Cerebellar cortex (tissue), 1 donor: ENCODE data around the gene FIBP.

Source experiments
- DNase-seq: peaks from one replicate; pipeline ENCODE4 v3.0.0-alpha.2; 2015; ENCODE audit warnings: low spot score

Gene FIBP

DNA sequence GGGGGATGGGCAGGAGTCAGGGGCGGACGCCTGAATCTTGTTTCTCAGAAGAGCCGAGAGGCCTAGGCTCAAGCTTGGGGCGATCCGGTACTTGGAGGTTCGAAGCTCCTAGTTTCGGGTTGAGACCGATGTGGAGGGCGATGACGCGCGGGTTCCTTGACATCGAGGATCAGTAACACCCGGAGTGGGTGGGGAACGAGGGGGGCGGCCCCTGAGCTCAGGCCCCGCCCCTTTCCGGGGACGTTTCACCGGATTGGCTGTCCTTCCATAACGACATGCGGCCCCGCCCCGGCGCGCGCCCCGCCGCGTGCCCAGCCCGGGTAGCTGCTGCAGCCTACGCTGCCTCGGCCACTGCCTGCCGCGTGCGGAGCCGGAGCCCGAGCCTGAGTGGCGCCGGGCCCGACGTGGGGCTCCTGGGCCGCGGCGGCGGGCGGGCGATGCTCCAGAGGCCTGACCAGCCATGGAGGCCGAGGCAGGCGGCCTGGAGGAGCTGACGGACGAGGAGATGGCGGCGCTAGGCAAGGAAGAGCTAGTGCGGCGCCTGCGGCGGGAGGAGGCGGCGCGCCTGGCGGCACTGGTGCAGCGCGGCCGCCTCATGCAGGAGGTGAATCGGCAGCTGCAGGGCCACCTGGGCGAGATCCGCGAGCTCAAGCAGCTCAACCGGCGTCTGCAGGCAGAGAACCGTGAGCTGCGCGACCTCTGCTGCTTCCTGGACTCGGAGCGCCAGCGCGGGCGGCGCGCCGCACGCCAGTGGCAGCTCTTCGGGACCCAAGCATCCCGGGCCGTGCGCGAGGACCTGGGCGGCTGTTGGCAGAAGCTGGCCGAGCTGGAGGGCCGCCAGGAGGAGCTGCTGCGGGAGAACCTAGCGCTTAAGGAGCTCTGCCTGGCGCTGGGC, 2.3 kb upstream of the FIBP start, which contains the start of gene CCDC85B:
CCDC85B (plus strand) TSS at position 350 of the 895 bp plus-strand sequence; CDS start at position 461, 111 bp downstream.
- DNase-seq, result peak; percentile 97

- DNase-seq, result no peak
Measured at GRCh38 chr11:65887723-65888162, 528 bp downstream of the FIBP start.

- DNase-seq, result no peak
Measured at GRCh38 chr11:65886826-65887722, 1.2 kb downstream of the FIBP start.

DNA sequence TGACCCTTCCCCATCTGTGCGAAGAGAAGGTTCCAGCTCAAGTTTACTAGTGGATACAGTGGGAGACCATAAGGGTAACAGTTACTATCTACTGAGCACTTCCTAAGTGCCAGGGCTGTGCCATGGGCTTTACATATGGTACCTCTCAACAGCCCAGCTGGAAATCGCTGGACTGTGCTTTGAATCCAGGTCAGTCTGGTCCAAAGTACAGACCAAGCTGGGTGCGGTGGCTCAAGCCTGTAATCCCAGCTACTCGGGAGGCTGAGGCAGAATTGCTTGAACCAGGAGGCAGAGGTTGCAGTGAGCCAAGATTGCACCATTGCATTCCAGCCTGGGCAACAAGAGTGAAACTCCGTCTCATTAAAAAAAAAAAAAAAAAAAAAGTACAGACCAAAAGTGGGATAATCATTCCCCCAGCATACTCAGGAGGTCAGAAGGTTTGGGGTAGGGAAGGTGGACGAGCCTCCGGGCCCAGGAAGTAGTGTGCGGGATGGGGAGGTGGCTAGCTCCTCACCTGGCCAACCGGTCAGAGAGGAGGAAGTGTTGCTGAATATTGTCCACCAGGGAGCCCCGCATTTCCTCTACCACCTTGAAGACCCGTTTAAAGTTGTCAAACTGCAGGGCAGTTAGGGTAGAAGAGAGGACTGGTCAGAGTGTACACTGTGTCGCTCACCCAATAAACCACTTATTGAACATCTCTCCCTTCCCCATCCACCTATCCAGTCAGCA, 2.3 kb downstream of the FIBP start:
- DNase-seq, result no peak

GRCh38 chr11:65885231-65885630, 3.0 kb downstream of the FIBP start:
- DNase-seq, result no peak

- DNase-seq, result peak; percentile 76
Measured at GRCh38 chr11:65884716-65885092, 3.6 kb downstream of the FIBP start.

DNA sequence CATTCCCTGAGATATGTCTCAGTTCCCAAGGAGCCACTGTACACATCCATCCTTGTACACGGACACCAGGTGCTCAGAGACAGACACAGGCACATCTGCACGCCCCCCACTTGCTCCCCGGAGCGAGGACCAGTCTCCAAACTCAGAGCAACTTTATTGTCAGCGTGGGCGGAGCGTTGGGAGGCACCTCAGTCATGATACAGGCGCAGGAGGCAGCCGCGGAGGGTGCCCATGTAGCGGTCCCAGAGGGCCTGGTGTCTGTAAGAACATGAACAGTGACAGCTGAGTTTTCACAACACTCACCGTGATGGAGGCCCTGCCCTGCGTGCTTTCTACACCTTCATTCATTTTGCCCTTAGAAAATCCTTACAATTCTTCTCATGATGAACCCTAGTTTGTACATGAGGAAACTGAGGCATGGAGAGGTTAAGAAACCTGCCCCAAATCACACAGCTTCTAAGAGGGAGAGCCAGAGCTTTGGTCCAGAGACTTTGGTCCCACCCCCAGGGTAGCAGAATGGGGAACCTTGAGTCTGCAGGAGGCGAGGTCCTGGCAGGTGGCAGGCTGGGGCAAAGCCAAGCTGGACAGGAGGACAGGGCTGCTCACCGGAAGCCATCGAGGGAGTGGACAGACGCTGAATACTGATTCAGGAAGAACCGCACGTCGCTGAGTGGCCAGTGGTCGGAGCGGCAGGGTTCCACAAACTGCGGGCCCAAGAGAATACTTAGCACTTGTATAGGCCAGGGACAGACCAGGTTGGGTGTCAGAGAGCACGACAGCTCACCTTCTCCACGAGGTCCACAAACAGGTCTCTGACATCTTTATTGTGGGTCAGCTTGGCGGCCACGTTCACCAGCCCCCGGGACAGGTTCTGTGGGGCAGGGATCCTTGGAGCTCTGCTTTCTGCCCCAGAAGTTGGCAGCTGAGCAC, 4.2 kb downstream of the FIBP start:
- no peak for DNase-seq

DNA sequence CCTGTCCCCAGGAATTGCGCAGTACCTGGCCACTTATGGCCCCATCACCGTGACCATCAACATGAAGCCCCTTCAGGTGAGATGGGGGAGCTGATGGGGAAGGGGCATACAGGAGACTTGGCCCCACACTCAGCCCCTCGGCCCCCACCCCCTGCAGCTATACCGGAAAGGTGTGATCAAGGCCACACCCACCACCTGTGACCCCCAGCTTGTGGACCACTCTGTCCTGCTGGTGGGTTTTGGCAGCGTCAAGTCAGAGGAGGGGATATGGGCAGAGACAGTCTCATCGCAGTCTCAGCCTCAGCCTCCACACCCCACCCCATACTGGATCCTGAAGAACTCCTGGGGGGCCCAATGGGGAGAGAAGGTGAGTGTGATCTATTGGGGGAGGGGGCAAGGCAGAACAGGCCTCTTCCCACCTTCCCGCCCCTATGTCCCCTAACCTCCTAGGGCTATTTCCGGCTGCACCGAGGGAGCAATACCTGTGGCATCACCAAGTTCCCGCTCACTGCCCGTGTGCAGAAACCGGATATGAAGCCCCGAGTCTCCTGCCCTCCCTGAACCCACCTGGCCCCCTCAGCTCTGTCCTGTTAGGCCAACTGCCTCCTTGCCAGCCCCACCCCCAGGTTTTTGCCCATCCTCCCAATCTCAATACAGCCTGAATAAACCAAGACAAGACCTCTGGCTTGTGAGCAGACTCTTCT, 5.1 kb downstream of the FIBP start:
- no peak for DNase-seq

DNA sequence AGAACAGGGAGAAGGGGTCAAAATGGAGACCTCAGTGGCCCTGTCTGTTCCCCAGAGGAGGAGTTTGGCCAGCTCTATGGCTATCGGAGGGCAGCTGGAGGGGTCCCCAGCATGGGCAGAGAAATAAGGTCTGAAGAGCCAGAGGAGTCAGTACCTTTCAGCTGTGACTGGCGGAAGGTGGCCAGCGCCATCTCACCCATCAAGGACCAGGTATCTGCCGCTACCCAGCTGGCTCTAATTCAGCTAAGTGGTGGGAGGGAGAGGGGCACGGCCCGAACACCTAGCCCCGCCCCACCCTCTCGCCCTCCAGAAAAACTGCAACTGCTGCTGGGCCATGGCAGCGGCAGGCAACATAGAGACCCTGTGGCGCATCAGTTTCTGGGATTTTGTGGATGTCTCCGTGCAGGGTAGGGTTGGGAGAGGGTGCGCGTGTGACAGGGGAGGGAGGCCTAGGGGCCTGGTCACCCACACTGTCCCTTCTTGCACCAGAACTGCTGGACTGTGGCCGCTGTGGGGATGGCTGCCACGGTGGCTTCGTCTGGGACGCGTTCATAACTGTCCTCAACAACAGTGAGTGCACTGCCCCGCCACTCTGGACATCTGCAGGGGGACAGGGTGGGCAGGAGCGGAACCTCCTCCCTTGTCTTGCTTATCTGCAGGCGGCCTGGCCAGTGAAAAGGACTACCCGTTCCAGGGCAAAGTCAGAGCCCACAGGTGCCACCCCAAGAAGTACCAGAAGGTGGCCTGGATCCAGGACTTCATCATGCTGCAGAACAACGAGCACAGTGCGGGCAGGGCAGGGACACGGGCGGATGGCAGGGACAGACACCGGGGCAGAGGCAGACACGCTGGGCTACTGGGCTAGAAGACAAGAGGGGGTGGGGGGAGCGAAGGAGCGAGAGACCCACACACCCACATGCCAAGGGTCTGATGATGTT, 5.9 kb downstream of the FIBP start:
- no peak for DNase-seq

- DNase-seq, result no peak
Measured at GRCh38 chr11:65880844-65881421, 7.3 kb downstream of the FIBP start.

- DNase-seq, result no peak
Measured at GRCh38 chr11:65880027-65880426, 8.2 kb downstream of the FIBP start.

DNA sequence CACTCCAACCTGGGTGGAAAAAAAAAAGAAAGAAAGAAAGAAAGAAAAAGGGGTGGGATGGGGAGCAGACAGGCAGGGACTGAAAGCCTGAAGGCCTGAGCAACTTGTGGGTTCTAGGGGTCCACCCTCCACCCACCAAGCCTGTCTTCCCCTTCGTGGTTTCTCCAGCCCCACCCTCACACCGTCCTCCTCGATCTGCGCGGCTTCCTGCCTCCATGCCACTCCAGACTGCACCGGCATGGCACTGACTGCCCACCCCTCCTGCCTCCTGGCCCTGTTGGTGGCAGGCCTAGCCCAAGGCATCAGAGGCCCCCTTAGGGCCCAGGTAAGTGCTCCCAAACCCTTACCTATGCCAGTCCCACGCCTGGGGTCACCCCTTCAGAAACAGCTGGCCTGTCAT, 8.7 kb downstream of the FIBP start, which contains the start of gene CTSW:
CTSW (plus strand) TSS at position 221 of the 400 bp plus-strand sequence; CDS start at position 239, 18 bp downstream.
- DNase-seq, result no peak

- peak; percentile 93 for DNase-seq
Measured at GRCh38 chr11:65873318-65874156, 14.7 kb downstream of the FIBP start.

GRCh38 chr11:65872586-65873317, 15.5 kb downstream of the FIBP start, which contains the start of gene EFEMP2:
EFEMP2 (minus strand) TSS chr11:65872800; CDS start chr11:65872354, 446 bp downstream.
- no peak for DNase-seq

- no peak for DNase-seq
Measured at GRCh38 chr11:65871811-65872548, 16.3 kb downstream of the FIBP start.
